A673 (cell line): ENCODE measurements around the gene MARCHF7.

Experiments used
- EZH2 ChIP-seq: fragments of 200-600 bp; sonication (generic); IDR thresholded peaks from 2 replicates; pipeline ENCODE4 v1.6.1; 2017; ENCODE audit warnings: borderline replicate concordance, low read depth, mild to moderate bottlenecking, mixed read lengths, antibody characterized with exemption, low read length; ENCODE audit not compliant: poor library complexity, severe bottlenecking
- TF ChIP-seq, protein P1 (sequence below): fragments of 300-800, 200-600 bp; sonication (generic); conservative IDR thresholded peaks from 2 replicates; pipeline ENCODE4 v1.5.1; 2017; ENCODE audit warnings: low read depth, mild to moderate bottlenecking, antibody characterized with exemption, low read length, moderate library complexity, mixed read lengths

DNA sequence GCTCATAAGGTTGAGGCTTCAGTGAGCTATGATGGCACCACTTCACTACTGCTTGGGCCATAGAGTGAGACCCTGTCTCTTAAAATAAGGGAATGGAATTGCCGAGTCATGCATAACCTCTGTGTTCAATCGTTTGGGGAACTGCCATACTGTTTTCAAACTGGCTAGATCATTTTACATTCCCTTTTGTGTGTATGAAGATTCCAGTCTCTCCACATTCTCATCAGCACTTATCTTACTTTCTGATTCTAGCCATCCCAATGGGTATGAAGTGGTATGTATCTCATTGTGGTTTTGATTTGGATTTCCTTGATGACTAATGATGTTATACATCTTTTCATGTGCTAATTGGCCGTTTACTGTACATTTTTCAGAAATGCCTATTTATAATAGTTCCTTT lies 23.7 kb downstream of the MARCHF7 start:
- no peak for TF ChIP-seq EZH2
- TF ChIP-seq, protein P1, sequence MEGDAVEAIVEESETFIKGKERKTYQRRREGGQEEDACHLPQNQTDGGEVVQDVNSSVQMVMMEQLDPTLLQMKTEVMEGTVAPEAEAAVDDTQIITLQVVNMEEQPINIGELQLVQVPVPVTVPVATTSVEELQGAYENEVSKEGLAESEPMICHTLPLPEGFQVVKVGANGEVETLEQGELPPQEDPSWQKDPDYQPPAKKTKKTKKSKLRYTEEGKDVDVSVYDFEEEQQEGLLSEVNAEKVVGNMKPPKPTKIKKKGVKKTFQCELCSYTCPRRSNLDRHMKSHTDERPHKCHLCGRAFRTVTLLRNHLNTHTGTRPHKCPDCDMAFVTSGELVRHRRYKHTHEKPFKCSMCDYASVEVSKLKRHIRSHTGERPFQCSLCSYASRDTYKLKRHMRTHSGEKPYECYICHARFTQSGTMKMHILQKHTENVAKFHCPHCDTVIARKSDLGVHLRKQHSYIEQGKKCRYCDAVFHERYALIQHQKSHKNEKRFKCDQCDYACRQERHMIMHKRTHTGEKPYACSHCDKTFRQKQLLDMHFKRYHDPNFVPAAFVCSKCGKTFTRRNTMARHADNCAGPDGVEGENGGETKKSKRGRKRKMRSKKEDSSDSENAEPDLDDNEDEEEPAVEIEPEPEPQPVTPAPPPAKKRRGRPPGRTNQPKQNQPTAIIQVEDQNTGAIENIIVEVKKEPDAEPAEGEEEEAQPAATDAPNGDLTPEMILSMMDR: no peak
